AG04450 (cell line): ENCODE measurements around the gene ADGRD2. TPM values are rescaled to one million over a fixed set of nuclear protein-coding genes. Genes with fewer than 3 reads are reported as not detected.
A peak's percentile ranks its signal among the peaks of the same experiment; 100 is the strongest.

Source experiments
- CTCF ChIA-PET: fragments of 300-600, 350-600 bp; formaldehyde crosslinking; extraction: SDS; loops from one replicate; lab custom pipeline; 2022; ENCODE audit warnings: antibody characterized with exemption, inconsistent platforms; lab: Charles Lee
- POLR2A ChIA-PET: fragments of 350-600 bp; formaldehyde crosslinking; extraction: SDS; loops from one replicate; lab custom pipeline; 2021; ENCODE audit warnings: antibody characterized with exemption, inconsistent platforms; lab: Yijun Ruan, JAX
- DNase-seq: peaks from one replicate; pipeline ENCODE4 v3.0.0-alpha.2; 2011; ENCODE audit warnings: low read depth, low spot score
- H3K27ac ChIP-seq: one replicate; pipeline ENCODE4 v1.5.1; 2012; ENCODE audit warnings: low read depth, low read length, control low read depth
- H3K27me3 ChIP-seq: one replicate; pipeline ENCODE4 v1.6.0; 2012; ENCODE audit warnings: low read length; ENCODE audit not compliant: control insufficient read depth, insufficient read depth
- H3K4me3 ChIP-seq: 2 replicates; pipeline ENCODE4 v1.5.1; 2011; ENCODE audit warnings: mild to moderate bottlenecking, low read depth, low read length, control low read depth
- H3K9me3 ChIP-seq: 2 replicates; pipeline ENCODE4 v1.5.1; 2012; ENCODE audit warnings: low read length; ENCODE audit not compliant: control insufficient read depth, insufficient read depth
- CTCF ChIP-seq: IDR thresholded peaks from 2 replicates; pipeline ENCODE4 v1.5.1; 2011; ENCODE audit warnings: low read depth, low read length, control low read depth, inconsistent platforms
- polyA plus RNA-seq: library from polyadenylated mRNA; depleted of rRNA; stranded (reverse); fragments of >200 nt; gene quantifications from 2 replicates; pipeline ENCODE4 v1.2.3, GENCODE V29; 2011

ADGRD2 gene
- polyA plus RNA-seq, 1 experiment, result not detected

- POLR2A ChIA-PET, result no interaction called here
- Histone ChIP-seq H3K4me3 (no peak overlapping the region), H3K9me3 (no peaks in the 10 kb centered on the region; the same call in 1 of the 2 replicates), H3K27me3 (peaks cover 54% of the 10 kb centered on the region), H3K27ac (no peak overlapping the region)
- DNase-seq, result no peak
- TF ChIP-seq CTCF, result no peak
- CTCF ChIA-PET, result no interaction called here
Measured at GRCh38 chr9:124507880-124508423, 57.7 kb downstream of the ADGRD2 start.

GRCh38 chr9:124510650-124511425, 60.6 kb downstream of the ADGRD2 start:
- ChIA-PET POLR2A (no interaction called here), CTCF (interaction anchor here (1.4 kb wide), 1 partner anchor 26 kb away, joined by 3 read pairs; no protein-coding TSS in a partner anchor)
- H3K27me3 ChIP-seq, result peaks cover 54% of the 10 kb centered on the region
- no peak for DNase-seq
- H3K9me3 ChIP-seq, result no peaks in the 10 kb centered on the region; the same call in 1 of the 2 replicates
- no peak overlapping the region for H3K4me3 ChIP-seq
- TF ChIP-seq CTCF, result no peak
- H3K27ac ChIP-seq, result no peak overlapping the region

- H3K9me3 ChIP-seq, result no peaks in the 10 kb centered on the region; the same call in 1 of the 2 replicates
- ChIA-PET POLR2A (no interaction called here), CTCF (interaction anchor here (1.4 kb wide), 1 partner anchor 26 kb away, joined by 3 read pairs; no protein-coding TSS in a partner anchor)
- no peak overlapping the region for H3K27ac ChIP-seq
- DNase-seq, result no peak
- TF ChIP-seq CTCF, result peak; percentile 16; the same call in 1 of the 2 replicates
- H3K27me3 ChIP-seq, result peaks cover 52% of the 10 kb centered on the region
- H3K4me3 ChIP-seq, result no peak overlapping the region
Measured at GRCh38 chr9:124511426-124511840, 61.2 kb downstream of the ADGRD2 start.

GRCh38 chr9:124511891-124512805, 61.9 kb downstream of the ADGRD2 start:
- Histone ChIP-seq H3K27ac (no peak overlapping the region), H3K9me3 (no peaks in the 10 kb centered on the region; the same call in 1 of the 2 replicates), H3K4me3 (no peak overlapping the region), H3K27me3 (peaks cover 50% of the 10 kb centered on the region)
- POLR2A ChIA-PET, result no interaction called here
- CTCF ChIA-PET, result interaction anchor here (1.0 to 1.4 kb wide), 2 partner anchors 24 to 25 kb away, joined by 3 to 6 read pairs; no protein-coding TSS in a partner anchor
- TF ChIP-seq CTCF, result no peak
- no peak for DNase-seq
